Bronchial epithelial cell (primary cell): Measurements from ENCODE around the gene UBQLN4. TPM values are rescaled to one million over a fixed set of nuclear protein-coding genes. Genes with fewer than 3 reads are reported as not detected.
"Not testable (repeated sequence)": the region's sequence is repeated elsewhere in the genome, so short reads cannot be mapped to it uniquely, and the experiment has no call there.

Source experiments
- DNase-seq: peaks from one replicate; pipeline ENCODE4 v3.0.0-alpha.2; 2010; ENCODE audit warnings: low read depth
- FAIRE-seq: peaks from 2 replicates; lab custom pipeline; 2011; peaks lifted over from hg19 to GRCh38; lab: Jason Lieb, UNC
- H3K27me3 ChIP-seq: 2 replicates; pipeline ENCODE4 v1.5.1; 2011; ENCODE audit warnings: low read length; ENCODE audit not compliant: control insufficient read depth, insufficient read depth
- H3K36me3 ChIP-seq: 2 replicates; pipeline ENCODE4 v1.5.1; 2011; ENCODE audit warnings: low read length; ENCODE audit not compliant: control insufficient read depth, insufficient read depth
- H3K4me3 ChIP-seq: 2 replicates; pipeline ENCODE4 v1.5.1; 2011; ENCODE audit warnings: mild to moderate bottlenecking, low read depth, low read length, control low read depth
- CTCF ChIP-seq: IDR thresholded peaks from 2 replicates; pipeline ENCODE4 v1.5.1; 2011; ENCODE audit warnings: mild to moderate bottlenecking, moderate library complexity, low read length, control low read depth, inconsistent platforms; ENCODE audit not compliant: insufficient read depth, severe bottlenecking
- total RNA-seq: library from RNA; depleted of rRNA; stranded (reverse); fragments of >200 nt; gene quantifications from 2 replicates; pipeline ENCODE4 v1.2.1, GENCODE V29; 2014

UBQLN4 gene
- total RNA-seq, 1 donor from 2014 or later, result 13.7 TPM

DNA sequence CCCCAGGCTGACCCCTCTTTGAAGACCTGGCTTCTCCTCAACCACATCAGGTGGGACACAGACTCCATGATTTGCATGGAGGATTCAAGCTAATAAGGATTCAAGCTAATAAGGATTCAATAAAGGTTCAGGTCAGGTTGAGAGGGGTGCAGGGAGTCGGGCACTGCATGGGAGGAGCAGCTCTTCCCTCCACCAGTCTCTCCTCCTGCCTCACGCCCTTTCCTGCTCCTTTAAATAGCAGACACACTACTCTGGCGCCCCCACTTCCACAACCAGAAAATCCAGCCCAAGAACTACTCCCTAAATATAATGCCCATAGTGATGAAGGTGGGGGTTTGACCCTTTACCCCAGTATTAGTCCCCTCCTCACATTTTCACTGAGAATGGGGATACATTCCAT is 21.6 kb upstream of the UBQLN4 start:
- DNase-seq (no peak), FAIRE-seq (no peak)
- peaks cover 1% of the 10 kb centered on the region for H3K36me3 ChIP-seq
- no peak overlapping the region for H3K4me3 ChIP-seq
- no peaks in the 10 kb centered on the region for H3K27me3 ChIP-seq
- no peak for TF ChIP-seq CTCF

- Histone ChIP-seq H3K27me3 (no peaks in the 10 kb centered on the region), H3K4me3 (no peak overlapping the region), H3K36me3 (peaks cover 6% of the 10 kb centered on the region)
- no peak for DNase-seq
- no peak for FAIRE-seq
- no peak for TF ChIP-seq CTCF
Observed at GRCh38 chr1:156074661-156075060, 21.1 kb upstream of the UBQLN4 start.

GRCh38 chr1:156073740-156074139 is 20.1 kb upstream of the UBQLN4 start:
- no peaks in the 10 kb centered on the region for H3K27me3 ChIP-seq
- peaks cover 10% of the 10 kb centered on the region for H3K36me3 ChIP-seq
- DNase-seq (no peak), FAIRE-seq (no peak)
- H3K4me3 ChIP-seq, result no peak overlapping the region
- no peak for TF ChIP-seq CTCF

GRCh38 chr1:156073110-156073687 is 19.6 kb upstream of the UBQLN4 start:
- DNase-seq, result no peak
- TF ChIP-seq CTCF, result no peak
- peaks cover 11% of the 10 kb centered on the region for H3K36me3 ChIP-seq
- no peaks in the 10 kb centered on the region for H3K27me3 ChIP-seq
- no peak overlapping the region for H3K4me3 ChIP-seq
- no peak for FAIRE-seq

GRCh38 chr1:156072251-156072650 is 18.7 kb upstream of the UBQLN4 start:
- no peak for DNase-seq
- H3K27me3 ChIP-seq, result no peaks in the 10 kb centered on the region
- peaks cover 13% of the 10 kb centered on the region for H3K36me3 ChIP-seq
- no peak for TF ChIP-seq CTCF
- no peak for FAIRE-seq
- no peak overlapping the region for H3K4me3 ChIP-seq

DNA sequence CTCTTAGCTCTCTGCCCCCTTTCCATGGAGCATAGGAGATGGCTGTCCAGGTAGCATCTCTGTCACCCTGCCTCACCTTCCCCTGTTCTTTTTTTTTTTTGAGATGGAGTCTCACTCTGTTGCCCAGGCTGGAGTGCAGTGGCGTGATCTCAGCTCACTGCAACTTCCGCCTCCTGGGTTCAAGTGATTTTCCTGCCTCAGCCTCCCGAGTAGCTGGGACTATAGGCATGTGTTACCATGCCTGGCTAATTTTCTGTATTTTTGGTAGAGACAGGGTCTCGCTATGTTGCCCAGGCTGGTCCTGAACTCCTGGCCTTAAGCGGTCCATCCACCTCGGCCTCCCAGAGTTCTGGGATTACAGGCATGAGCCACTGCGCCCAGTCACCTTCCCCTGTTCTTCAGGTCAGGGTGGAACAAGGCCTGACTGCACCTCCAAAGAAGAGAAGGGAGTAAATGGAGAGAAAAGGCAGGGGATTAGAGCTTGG is 17.8 kb upstream of the UBQLN4 start:
- H3K36me3 ChIP-seq, result peaks cover 13% of the 10 kb centered on the region

More for the DNA sequence above, 17.8 kb upstream of the UBQLN4 start:
- not testable (repeated sequence) for FAIRE-seq, DNase-seq, H3K27me3 ChIP-seq, H3K4me3 ChIP-seq
